SIG-M5 treated with dmso at 0.1 percent for 504 hours (cell line): ENCODE results near the gene ACTR1A.
"Not testable (repeated sequence)": the region's sequence is repeated elsewhere in the genome, so short reads cannot be mapped to it uniquely, and the experiment has no call there.

ENCODE experiments used
- DNase-seq: peaks from one replicate; lab custom pipeline; 2025; ENCODE audit not compliant: unreplicated experiment; lab: John Stamatoyannopoulos, UW

Gene ACTR1A

GRCh38 chr10:102502337-102503151 is at the start of gene ACTR1A:
TSS of gene ACTR1A (minus strand) at chr10:102502712. CDS start at chr10:102502647, 65 bp downstream.
- peak; percentile 99 for DNase-seq

DNA sequence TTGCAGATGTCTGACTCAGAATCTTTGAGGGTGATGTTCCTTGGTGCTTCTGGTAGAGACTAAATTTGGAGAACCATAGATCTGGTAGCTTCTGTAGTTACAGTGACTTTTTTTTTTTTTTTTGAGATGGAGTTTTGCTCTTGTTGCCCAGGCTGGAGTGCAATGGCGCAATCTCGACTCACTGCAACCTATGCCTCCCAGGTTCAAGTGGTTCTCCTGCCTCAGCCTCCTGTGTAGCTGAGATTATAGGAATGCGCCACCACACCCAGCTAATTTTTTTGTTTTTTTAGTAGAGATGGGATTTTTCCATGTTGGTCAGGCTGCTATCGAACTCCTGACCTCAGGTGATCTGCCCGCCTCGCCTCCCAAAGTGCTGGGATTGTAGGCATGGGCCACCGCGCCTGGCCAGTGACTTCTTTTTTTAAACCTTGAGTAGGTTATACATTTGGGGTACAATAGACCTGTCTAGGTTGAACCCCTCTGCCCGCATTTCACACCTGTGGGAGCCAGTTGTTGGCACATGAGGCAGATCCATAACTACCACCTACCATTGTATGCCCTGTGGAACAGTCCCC is 48.2 kb upstream of the ACTR1A start:
- no peak for DNase-seq

- DNase-seq = no peak
These were observed 47.0 kb upstream of the ACTR1A start for GRCh38 chr10:102549549-102549948.

GRCh38 chr10:102546606-102547320 is 44.3 kb upstream of the ACTR1A start:
- DNase-seq = peak; percentile 42

DNA sequence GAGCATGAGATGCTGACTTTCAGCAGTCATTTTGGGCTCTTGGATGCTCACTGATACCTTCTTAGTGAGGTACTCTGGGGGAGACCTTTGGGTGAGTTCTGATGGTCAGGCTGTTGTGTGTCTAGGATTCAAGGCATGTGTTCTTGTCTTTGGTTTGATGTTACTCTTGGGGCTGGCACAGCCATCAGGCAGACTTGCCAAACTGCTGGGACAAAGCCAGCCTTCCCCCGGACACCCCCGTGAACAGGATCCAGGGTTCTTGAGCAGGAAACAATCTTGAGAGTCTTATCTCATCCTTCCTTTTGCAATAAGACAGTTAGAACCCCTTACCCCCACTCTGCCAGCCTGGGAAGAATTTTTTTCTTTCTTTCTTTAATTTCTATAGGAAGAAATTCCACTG is 43.5 kb upstream of the ACTR1A start:
- DNase-seq = no peak

- no peak for DNase-seq
These were observed 42.9 kb upstream of the ACTR1A start for GRCh38 chr10:102545265-102545871.

- DNase-seq = no peak
These were observed 40.4 kb upstream of the ACTR1A start for GRCh38 chr10:102542800-102543418.

- DNase-seq = peak; percentile 12
These were observed 37.5 kb upstream of the ACTR1A start for GRCh38 chr10:102540023-102540422.

- DNase-seq = no peak
These were observed 36.3 kb upstream of the ACTR1A start for GRCh38 chr10:102538811-102539210.

GRCh38 chr10:102537948-102538347 is 35.4 kb upstream of the ACTR1A start:
- no peak for DNase-seq

GRCh38 chr10:102537367-102537766 is 34.9 kb upstream of the ACTR1A start:
- DNase-seq = no peak

DNA sequence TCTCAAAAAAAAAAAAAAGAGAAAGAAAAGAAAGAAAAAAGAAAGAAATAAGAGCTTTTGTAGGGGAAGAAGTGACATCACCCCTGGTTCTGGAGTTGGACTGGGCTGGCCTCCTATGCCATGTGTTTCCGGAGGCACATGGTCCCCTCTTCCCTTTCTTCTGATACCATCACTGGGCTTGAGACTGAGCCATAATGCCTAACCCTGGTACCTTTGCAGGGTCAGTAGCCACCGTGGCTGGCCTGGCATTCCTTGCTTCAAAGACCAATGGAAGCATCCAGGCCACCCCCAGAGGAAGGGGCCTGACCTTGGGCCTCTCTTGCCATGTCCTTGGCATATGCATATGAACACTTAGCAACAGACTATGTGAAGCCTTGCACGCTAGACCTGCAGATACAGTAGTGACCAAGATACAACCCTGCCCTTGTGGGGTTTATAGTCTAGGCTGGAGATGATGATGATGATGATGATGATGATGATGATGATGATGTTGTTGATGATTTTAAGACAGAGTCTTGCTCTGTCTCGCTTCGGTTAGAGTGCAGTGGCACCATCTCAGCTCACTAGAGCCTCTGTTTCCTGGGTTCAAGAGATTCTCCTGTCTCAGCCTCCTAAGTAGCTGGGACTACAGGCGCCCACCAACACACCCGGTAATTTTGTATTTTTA is 33.1 kb upstream of the ACTR1A start:
- no peak for DNase-seq

- DNase-seq = not testable (repeated sequence)
These were observed 32.5 kb upstream of the ACTR1A start for GRCh38 chr10:102534966-102535365.

- DNase-seq = no peak
These were observed 31.8 kb upstream of the ACTR1A start for GRCh38 chr10:102534333-102534732.

DNA sequence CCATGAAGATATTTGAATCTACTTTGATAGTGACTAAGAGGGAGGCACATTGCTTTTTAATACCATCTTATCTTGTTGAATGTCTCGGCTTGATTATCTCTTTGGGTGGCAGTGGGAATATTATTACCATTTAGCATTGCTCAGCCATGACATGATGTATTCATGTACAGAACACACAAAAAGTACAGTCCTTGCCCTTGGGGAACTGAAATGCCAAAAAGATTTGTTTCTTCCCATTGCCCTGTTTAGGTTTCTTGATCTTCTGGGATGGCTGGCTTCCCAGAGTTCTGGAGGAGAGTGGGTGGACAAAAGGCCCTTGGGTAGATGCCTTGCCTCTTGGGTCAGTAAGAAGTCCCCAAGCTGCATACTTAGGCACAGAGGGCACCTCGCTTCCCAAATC is 25.0 kb upstream of the ACTR1A start:
- no peak for DNase-seq

- DNase-seq = no peak
These were observed 22.2 kb upstream of the ACTR1A start for GRCh38 chr10:102524746-102525145.

DNA sequence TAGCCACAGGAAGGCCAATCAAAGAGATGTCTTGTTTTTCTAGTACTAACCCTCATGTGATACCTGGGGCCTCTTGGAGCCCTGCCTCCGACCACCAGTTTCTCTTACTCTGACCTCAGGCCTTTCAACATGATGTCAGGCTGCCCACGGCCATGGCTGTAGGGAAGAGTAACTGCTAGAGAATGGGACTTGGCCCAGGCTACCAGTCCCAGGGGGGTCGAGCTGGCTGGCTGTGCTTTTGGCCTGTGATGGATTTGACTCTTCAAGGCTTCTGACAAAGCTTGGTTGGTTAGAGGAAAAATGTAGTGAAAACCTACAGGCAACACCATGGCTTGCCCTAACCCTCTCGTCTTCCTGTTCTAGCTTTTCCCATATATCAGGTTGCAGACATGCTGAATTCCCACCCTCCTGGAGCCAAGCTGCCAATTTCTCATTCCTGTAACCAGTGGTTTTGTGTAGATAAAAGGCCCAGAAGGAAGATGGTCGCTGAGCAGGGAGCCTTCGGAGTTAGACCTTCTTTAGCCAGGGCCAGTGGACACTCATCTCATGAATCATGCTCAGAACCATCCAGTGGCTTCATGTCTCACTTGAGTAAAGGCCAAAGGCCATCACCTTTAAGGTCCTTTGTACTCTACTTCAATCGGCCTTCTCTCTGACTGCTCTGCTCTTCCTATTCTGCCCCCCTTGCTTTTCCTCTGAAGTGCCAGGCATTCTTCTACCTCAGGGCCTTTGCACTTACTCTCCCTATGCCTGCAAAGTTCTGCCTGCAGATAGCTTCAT is 20.9 kb upstream of the ACTR1A start:
- no peak for DNase-seq

GRCh38 chr10:102522874-102523249 is 20.4 kb upstream of the ACTR1A start:
- no peak for DNase-seq

DNA sequence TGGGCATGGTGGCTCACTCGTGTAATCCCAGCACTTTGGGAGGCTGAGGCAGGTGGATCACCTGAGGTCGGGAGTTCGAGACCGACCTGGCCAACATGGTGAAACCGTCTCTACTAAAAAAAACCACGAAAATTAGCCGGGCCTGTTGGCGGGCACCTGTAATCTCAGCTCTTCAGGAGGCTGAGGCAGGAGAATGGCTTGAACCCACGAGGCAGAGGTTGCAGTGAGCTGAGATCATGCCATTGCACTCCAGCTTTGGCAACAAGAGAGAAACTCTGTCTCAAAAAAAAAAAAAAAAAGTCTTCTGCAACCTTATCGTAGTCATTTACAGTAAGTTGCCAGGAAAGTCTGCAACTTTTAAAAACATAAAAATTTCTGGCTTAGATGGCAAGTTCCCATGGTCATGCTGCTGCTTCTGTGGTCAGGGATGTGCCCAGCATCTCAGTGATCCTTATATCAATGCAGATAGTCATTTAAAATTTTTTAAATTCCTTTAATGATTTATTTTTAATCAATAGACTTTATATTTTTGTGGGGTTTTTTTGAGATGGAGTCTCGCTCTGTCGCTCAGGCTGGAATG is 16.8 kb upstream of the ACTR1A start:
- DNase-seq = no peak

GRCh38 chr10:102517553-102517952 is 15.0 kb upstream of the ACTR1A start:
- DNase-seq = no peak
